Endothelial cell of hepatic sinusoid (primary cell): Measurements from ENCODE around the gene CASR.

Experiments used
- in situ Hi-C: cut with HindIII; loops from 2 replicates; pipeline ENCODE4 v1.10.0; 2017; ENCODE audit warnings: low sequenced_read_pairs

The CASR gene

GRCh38 chr3:122215592-122216298 lies 32.3 kb downstream of the CASR start:
- in situ Hi-C loops = no loop called here

GRCh38 chr3:122217901-122218300 lies 34.4 kb downstream of the CASR start:
- in situ Hi-C loops = no loop called here

- in situ Hi-C loops = no loop called here
Observed at GRCh38 chr3:122219242-122219872, 35.9 kb downstream of the CASR start.

GRCh38 chr3:122227036-122227781 lies 43.7 kb downstream of the CASR start:
- in situ Hi-C loops = no loop called here

GRCh38 chr3:122230174-122230573 lies 46.7 kb downstream of the CASR start:
- in situ Hi-C loops = no loop called here

GRCh38 chr3:122231465-122232157 lies 48.1 kb downstream of the CASR start:
- in situ Hi-C loops = no loop called here

- in situ Hi-C loops = no loop called here
Observed at GRCh38 chr3:122232485-122232884, 49.0 kb downstream of the CASR start.

- in situ Hi-C loops = no loop called here
Observed at GRCh38 chr3:122233101-122233952, 49.9 kb downstream of the CASR start.

- in situ Hi-C loops = no loop called here
Observed at GRCh38 chr3:122234117-122234516, 50.6 kb downstream of the CASR start.

- in situ Hi-C loops = no loop called here
Observed at GRCh38 chr3:122235147-122235546, 51.7 kb downstream of the CASR start.

GRCh38 chr3:122239112-122239511 lies 55.6 kb downstream of the CASR start:
- in situ Hi-C loops = no loop called here

GRCh38 chr3:122245513-122246174 lies 62.2 kb downstream of the CASR start:
- in situ Hi-C loops = no loop called here

GRCh38 chr3:122246199-122246598 lies 62.7 kb downstream of the CASR start:
- in situ Hi-C loops = no loop called here

GRCh38 chr3:122247087-122247824 lies 63.8 kb downstream of the CASR start:
- in situ Hi-C loops = no loop called here

GRCh38 chr3:122247825-122248185 lies 64.3 kb downstream of the CASR start:
- in situ Hi-C loops = no loop called here

- in situ Hi-C loops = no loop called here
Observed at GRCh38 chr3:122251428-122251827, 68.0 kb downstream of the CASR start.

GRCh38 chr3:122253581-122253980 lies 70.1 kb downstream of the CASR start:
- in situ Hi-C loops = no loop called here

GRCh38 chr3:122255757-122256439 lies 72.4 kb downstream of the CASR start:
- in situ Hi-C loops = no loop called here
